OCI-LY3 (cell line): ENCODE measurements around the gene RAPGEF5.

Source experiments
- H2AFZ ChIP-seq: fragments of 200-600, 300-600 bp; shearing (Covaris generic); 2 replicates; pipeline ENCODE4 v1.6.0; 2014; ENCODE audit warnings: antibody characterized with exemption, low read depth, low read length
- H3K27ac ChIP-seq: fragments of 200-600, 300-600 bp; sonication (generic); 2 replicates; pipeline ENCODE4 v1.5.1; 2014; ENCODE audit warnings: mild to moderate bottlenecking, low read length, moderate library complexity, mixed read lengths
- H3K27me3 ChIP-seq: fragments of 200-600, 300-600 bp; sonication (generic); 2 replicates; pipeline ENCODE4 v1.6.1; 2014; ENCODE audit warnings: low read depth, low read length, mixed read lengths
- H3K36me3 ChIP-seq: fragments of 200-600, 300-600 bp; sonication (generic); replicated peaks from 2 replicates; pipeline ENCODE3; 2014; ENCODE audit warnings: low read depth, low read length, mixed read lengths
- H3K4me1 ChIP-seq: fragments of 300-600, 200-600 bp; sonication (generic); 2 replicates; pipeline ENCODE4 v1.6.1; 2014; ENCODE audit warnings: low read length, mixed read lengths
- H3K4me2 ChIP-seq: fragments of 200-600, 300-600 bp; sonication (generic); 2 replicates; pipeline ENCODE4 v1.6.1; 2014; ENCODE audit warnings: low read length, mixed read lengths
- H3K4me3 ChIP-seq: fragments of 300-600, 200-600 bp; sonication (generic); 2 replicates; pipeline ENCODE4 v1.5.1; 2014; ENCODE audit warnings: antibody characterized with exemption, mild to moderate bottlenecking, low read length, moderate library complexity
- H3K79me2 ChIP-seq: fragments of 300-600, 200-600 bp; shearing (Covaris generic); 2 replicates; pipeline ENCODE4 v1.6.1; 2014; ENCODE audit warnings: mild to moderate bottlenecking, low read length, mixed read lengths
- H3K9ac ChIP-seq: fragments of 300-600, 200-600 bp; shearing (Covaris generic); 2 replicates; pipeline ENCODE4 v1.6.0; 2014; ENCODE audit warnings: mild to moderate bottlenecking, low read length, moderate library complexity
- H3K9me3 ChIP-seq: fragments of 200-600, 300-600 bp; shearing (Covaris generic); 2 replicates; pipeline ENCODE4 v1.6.1; 2014; ENCODE audit warnings: low read length, mixed read lengths; ENCODE audit not compliant: insufficient read depth
- H4K20me1 ChIP-seq: fragments of 200-600, 300-600 bp; sonication (generic); 2 replicates; pipeline ENCODE4 v1.6.1; 2016; ENCODE audit warnings: low read length, mixed read lengths; ENCODE audit not compliant: insufficient read depth
- CTCF ChIP-seq: fragments of 200-600, 300-600 bp; sonication (generic); IDR thresholded peaks from 2 replicates; pipeline ENCODE4 v1.5.1; 2014; ENCODE audit warnings: antibody characterized with exemption, low read length, low read depth
- EZH2phosphoT487 ChIP-seq: fragments of 200-600 bp; shearing (Covaris generic); IDR thresholded peaks from 2 replicates; pipeline ENCODE4 v1.6.1; 2018; ENCODE audit warnings: antibody characterized with exemption, mixed run types, low read depth

Gene RAPGEF5

GRCh38 chr7:22329816-22330524 lies 27.0 kb downstream of the RAPGEF5 start:
- Histone ChIP-seq H3K27ac (no peak overlapping the region), H3K36me3 (no peaks in the 10 kb centered on the region), H2AFZ (no peak overlapping the region), H3K4me3 (no peak overlapping the region), H3K4me2 (no peak overlapping the region), H3K27me3 (no peaks in the 10 kb centered on the region), H4K20me1 (no peaks in the 10 kb centered on the region; the same call in 1 of the 2 replicates), H3K9me3 (no peaks in the 10 kb centered on the region), H3K4me1 (no peaks in the 10 kb centered on the region), H3K79me2 (no peaks in the 10 kb centered on the region), H3K9ac (no peak overlapping the region)
- TF ChIP-seq EZH2phosphoT487, result no peak
- TF ChIP-seq CTCF, result no peak

GRCh38 chr7:22326181-22326580 lies 30.8 kb downstream of the RAPGEF5 start:
- no peak overlapping the region for H3K9ac ChIP-seq
- H3K27me3 ChIP-seq, result no peaks in the 10 kb centered on the region
- no peak overlapping the region for H3K27ac ChIP-seq
- H3K4me1 ChIP-seq, result no peaks in the 10 kb centered on the region
- no peaks in the 10 kb centered on the region for H3K9me3 ChIP-seq
- H2AFZ ChIP-seq, result no peak overlapping the region
- H3K4me3 ChIP-seq, result no peak overlapping the region
- no peaks in the 10 kb centered on the region; the same call in 1 of the 2 replicates for H4K20me1 ChIP-seq
- H3K36me3 ChIP-seq, result no peaks in the 10 kb centered on the region
- no peak overlapping the region for H3K4me2 ChIP-seq
- TF ChIP-seq CTCF (no peak), EZH2phosphoT487 (no peak)
- no peaks in the 10 kb centered on the region for H3K79me2 ChIP-seq

- H3K36me3 ChIP-seq, result no peaks in the 10 kb centered on the region
- no peaks in the 10 kb centered on the region for H3K4me1 ChIP-seq
- H2AFZ ChIP-seq, result no peak overlapping the region
- H3K4me2 ChIP-seq, result no peak overlapping the region
- H3K4me3 ChIP-seq, result no peak overlapping the region
- H4K20me1 ChIP-seq, result no peaks in the 10 kb centered on the region; the same call in 1 of the 2 replicates
- H3K9ac ChIP-seq, result no peak overlapping the region
- no peaks in the 10 kb centered on the region for H3K9me3 ChIP-seq
- no peaks in the 10 kb centered on the region for H3K27me3 ChIP-seq
- no peak overlapping the region for H3K27ac ChIP-seq
- TF ChIP-seq EZH2phosphoT487 (no peak), CTCF (no peak)
- H3K79me2 ChIP-seq, result no peaks in the 10 kb centered on the region
Measured at GRCh38 chr7:22325671-22326070, 31.3 kb downstream of the RAPGEF5 start.

GRCh38 chr7:22323714-22324113 lies 33.2 kb downstream of the RAPGEF5 start:
- Histone ChIP-seq H3K27ac (no peak overlapping the region), H3K4me2 (no peak overlapping the region), H4K20me1 (no peaks in the 10 kb centered on the region; the same call in 1 of the 2 replicates), H3K9me3 (no peaks in the 10 kb centered on the region), H3K27me3 (no peaks in the 10 kb centered on the region), H3K4me3 (no peak overlapping the region), H3K9ac (no peak overlapping the region), H3K4me1 (no peaks in the 10 kb centered on the region), H2AFZ (no peak overlapping the region), H3K36me3 (no peaks in the 10 kb centered on the region), H3K79me2 (no peaks in the 10 kb centered on the region)
- no peak for TF ChIP-seq EZH2phosphoT487
- no peak for TF ChIP-seq CTCF
